ENCODE results near the gene EPN2. TPM values are rescaled to one million over a fixed set of nuclear protein-coding genes. Genes with fewer than 3 reads are reported as not detected.
"Not testable (repeated sequence)": the region's sequence is repeated elsewhere in the genome, so short reads cannot be mapped to it uniquely, and the experiment has no call there.

Gene EPN2
- total and polyA plus RNA-seq, 2 donors from 2014 or later, result 18.0 to 45.4 TPM

GRCh38 chr17:19202448-19202847, 34.7 kb upstream of the EPN2 start:
- H3K4me3 ChIP-seq (ENCODE audit: low read length in 3 of 3); H3K9me3 ChIP-seq (ENCODE audit: control insufficient read depth in 2 of 3, insufficient read depth in 1 of 3, low read length in 3 of 3); H3K4me1 ChIP-seq (ENCODE audit: control insufficient read depth in 2 of 3, insufficient read depth in 2 of 3, low read depth in 1 of 3, low read length in 3 of 3); H3K27me3 ChIP-seq (ENCODE audit: control insufficient read depth, insufficient read depth, low read length); intact Hi-C loops (cut with DNase I); H3K36me3 ChIP-seq (ENCODE audit: control insufficient read depth in 2 of 3, insufficient read depth in 3 of 3, low read length in 3 of 3); H3K9ac ChIP-seq (ENCODE audit: low read length in 3 of 3); FAIRE-seq; DNase-seq; H3K27ac ChIP-seq (ENCODE audit: low read depth in 2 of 2, low read length in 2 of 2): not testable (repeated sequence)

- DNase-seq; H3K4me1 ChIP-seq (ENCODE audit: control insufficient read depth in 2 of 3, insufficient read depth in 2 of 3, low read depth in 1 of 3, low read length in 3 of 3); H3K27me3 ChIP-seq (ENCODE audit: control insufficient read depth, insufficient read depth, low read length); FAIRE-seq; intact Hi-C loops (cut with DNase I); H3K9me3 ChIP-seq (ENCODE audit: control insufficient read depth in 2 of 3, insufficient read depth in 1 of 3, low read length in 3 of 3); H3K9ac ChIP-seq (ENCODE audit: low read length in 3 of 3); H3K36me3 ChIP-seq (ENCODE audit: control insufficient read depth in 2 of 3, insufficient read depth in 3 of 3, low read length in 3 of 3); H3K27ac ChIP-seq (ENCODE audit: low read depth in 2 of 2, low read length in 2 of 2); H3K4me3 ChIP-seq (ENCODE audit: low read length in 3 of 3): not testable (repeated sequence)
These were observed 33.7 kb upstream of the EPN2 start for GRCh38 chr17:19203429-19203828.

DNA sequence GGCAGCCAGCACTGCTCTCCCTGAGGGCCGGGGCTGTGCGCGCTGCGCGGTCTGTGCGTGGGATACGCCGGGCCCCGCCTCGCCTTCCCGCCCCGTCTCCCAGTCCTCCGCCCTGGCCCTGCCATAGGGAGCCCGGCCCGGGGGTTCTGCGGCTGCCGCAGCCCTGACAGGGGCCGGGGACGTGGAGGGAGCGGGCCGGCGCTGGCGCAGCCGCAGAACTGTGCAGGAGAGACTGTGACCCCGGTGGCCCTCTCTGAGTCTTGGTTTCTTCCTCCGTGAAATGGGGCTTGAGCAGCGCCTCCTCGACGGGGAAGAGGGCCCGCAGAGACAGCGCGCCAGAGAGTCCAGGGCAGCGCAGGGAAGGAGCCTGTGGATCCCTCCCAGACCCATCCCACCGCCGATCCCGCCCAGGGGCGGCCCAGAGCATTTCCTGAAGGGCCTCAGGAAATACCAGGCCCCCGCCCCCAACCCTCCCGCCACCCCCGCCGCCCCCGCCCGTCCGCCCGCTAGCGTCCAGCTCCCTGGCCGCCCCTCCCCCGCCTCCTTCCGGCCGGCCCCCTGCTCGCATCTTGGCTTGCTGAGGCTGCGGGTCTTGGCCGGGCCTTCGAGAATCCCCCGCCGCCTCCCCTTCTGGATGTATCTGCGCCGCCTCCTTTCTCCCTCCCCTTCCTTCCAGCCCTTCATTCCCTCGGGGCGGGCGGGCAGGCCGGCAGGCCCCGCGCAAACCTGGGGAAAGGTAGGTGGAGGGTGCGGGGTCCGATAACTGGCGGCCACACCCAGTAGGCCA, 21.9 kb upstream of the EPN2 start:
- intact Hi-C loops (cut with DNase I); H3K4me3 ChIP-seq (ENCODE audit: low read length in 3 of 3); H3K9me3 ChIP-seq (ENCODE audit: control insufficient read depth in 2 of 3, insufficient read depth in 1 of 3, low read length in 3 of 3); H3K27me3 ChIP-seq (ENCODE audit: control insufficient read depth, insufficient read depth, low read length); H3K4me1 ChIP-seq (ENCODE audit: control insufficient read depth in 2 of 3, insufficient read depth in 2 of 3, low read depth in 1 of 3, low read length in 3 of 3); H3K9ac ChIP-seq (ENCODE audit: low read length in 3 of 3); H3K36me3 ChIP-seq (ENCODE audit: control insufficient read depth in 2 of 3, insufficient read depth in 3 of 3, low read length in 3 of 3); H3K27ac ChIP-seq (ENCODE audit: low read depth in 2 of 2, low read length in 2 of 2); DNase-seq; FAIRE-seq: not testable (repeated sequence)

DNA sequence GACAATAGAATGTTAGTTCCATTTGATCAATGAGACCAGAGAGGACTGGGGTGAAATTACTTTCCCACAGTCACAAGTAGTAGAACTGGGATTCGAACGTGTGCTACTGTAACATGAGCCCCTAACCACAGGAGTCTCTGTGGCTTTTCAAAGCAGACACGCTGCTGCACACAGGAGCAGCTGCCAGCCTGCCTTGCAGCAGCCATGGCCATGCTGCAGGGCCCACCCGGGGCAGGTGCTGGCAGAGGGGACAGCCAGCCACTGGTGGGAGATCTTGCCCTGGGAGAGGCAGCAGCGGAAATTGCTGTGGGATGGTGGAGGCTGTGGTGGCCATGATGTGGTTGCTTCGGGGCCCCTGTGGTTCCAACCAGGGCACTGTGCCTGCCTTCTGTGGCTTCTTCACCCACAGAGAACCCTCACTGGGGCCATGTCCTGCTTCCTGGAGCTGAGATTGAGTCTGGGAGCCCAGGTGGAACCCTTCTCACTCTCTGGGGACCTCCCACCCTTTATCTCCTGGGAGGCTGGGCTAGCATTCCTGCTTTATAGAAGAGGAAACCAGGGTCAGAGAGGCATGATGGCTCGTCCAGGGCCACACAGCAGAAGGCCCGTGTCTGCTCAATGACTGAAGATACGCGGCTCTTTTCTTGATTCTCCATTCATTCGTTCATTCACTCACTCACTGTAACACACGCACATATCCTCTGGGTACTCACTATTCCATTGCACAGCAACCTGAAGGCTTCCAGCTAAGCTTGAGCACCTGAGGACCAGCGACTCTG, 20.8 kb upstream of the EPN2 start:
- intact Hi-C loops (cut with DNase I); H3K4me1 ChIP-seq (ENCODE audit: control insufficient read depth in 2 of 3, insufficient read depth in 2 of 3, low read depth in 1 of 3, low read length in 3 of 3); H3K27ac ChIP-seq (ENCODE audit: low read depth in 2 of 2, low read length in 2 of 2); H3K9ac ChIP-seq (ENCODE audit: low read length in 3 of 3); H3K27me3 ChIP-seq (ENCODE audit: control insufficient read depth, insufficient read depth, low read length); H3K9me3 ChIP-seq (ENCODE audit: control insufficient read depth in 2 of 3, insufficient read depth in 1 of 3, low read length in 3 of 3); FAIRE-seq; DNase-seq; H3K4me3 ChIP-seq (ENCODE audit: low read length in 3 of 3); H3K36me3 ChIP-seq (ENCODE audit: control insufficient read depth in 2 of 3, insufficient read depth in 3 of 3, low read length in 3 of 3): not testable (repeated sequence)

DNA sequence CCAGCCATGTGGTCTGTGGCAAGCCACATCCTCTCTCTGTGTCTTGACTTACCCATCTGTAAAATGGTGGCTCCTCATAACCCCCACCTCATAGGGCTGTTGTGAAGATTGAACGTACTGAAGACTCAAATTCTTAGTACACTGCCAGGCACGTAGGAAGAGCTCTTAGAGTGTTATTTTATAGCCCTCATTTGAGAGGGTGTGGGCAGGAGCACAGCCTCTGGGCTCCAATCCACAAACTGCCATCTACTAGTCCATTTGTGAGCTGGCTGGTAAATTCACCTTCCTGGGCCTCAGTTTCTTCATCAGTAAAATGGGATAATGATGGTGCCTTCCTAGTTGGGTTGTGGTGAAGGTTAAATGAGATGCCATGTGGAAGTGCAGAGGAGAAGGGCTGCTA, 18.3 kb upstream of the EPN2 start:
- H3K27me3 ChIP-seq (ENCODE audit: control insufficient read depth, insufficient read depth, low read length); H3K4me3 ChIP-seq (ENCODE audit: low read length in 3 of 3); H3K4me1 ChIP-seq (ENCODE audit: control insufficient read depth in 2 of 3, insufficient read depth in 2 of 3, low read depth in 1 of 3, low read length in 3 of 3); intact Hi-C loops (cut with DNase I); H3K27ac ChIP-seq (ENCODE audit: low read depth in 2 of 2, low read length in 2 of 2); DNase-seq; H3K9ac ChIP-seq (ENCODE audit: low read length in 3 of 3); H3K9me3 ChIP-seq (ENCODE audit: control insufficient read depth in 2 of 3, insufficient read depth in 1 of 3, low read length in 3 of 3); FAIRE-seq; H3K36me3 ChIP-seq (ENCODE audit: control insufficient read depth in 2 of 3, insufficient read depth in 3 of 3, low read length in 3 of 3): not testable (repeated sequence)

- H3K9ac ChIP-seq (ENCODE audit: low read length in 3 of 3); FAIRE-seq; H3K4me3 ChIP-seq (ENCODE audit: low read length in 3 of 3); DNase-seq; H3K27ac ChIP-seq (ENCODE audit: low read depth in 2 of 2, low read length in 2 of 2); intact Hi-C loops (cut with DNase I); H3K27me3 ChIP-seq (ENCODE audit: control insufficient read depth, insufficient read depth, low read length); H3K36me3 ChIP-seq (ENCODE audit: control insufficient read depth in 2 of 3, insufficient read depth in 3 of 3, low read length in 3 of 3); H3K4me1 ChIP-seq (ENCODE audit: control insufficient read depth in 2 of 3, insufficient read depth in 2 of 3, low read depth in 1 of 3, low read length in 3 of 3); H3K9me3 ChIP-seq (ENCODE audit: control insufficient read depth in 2 of 3, insufficient read depth in 1 of 3, low read length in 3 of 3): not testable (repeated sequence)
These were observed 17.8 kb upstream of the EPN2 start for GRCh38 chr17:19219384-19219783.

- intact Hi-C loops (cut with DNase I); DNase-seq; H3K9ac ChIP-seq (ENCODE audit: low read length in 3 of 3); H3K36me3 ChIP-seq (ENCODE audit: control insufficient read depth in 2 of 3, insufficient read depth in 3 of 3, low read length in 3 of 3); H3K4me1 ChIP-seq (ENCODE audit: control insufficient read depth in 2 of 3, insufficient read depth in 2 of 3, low read depth in 1 of 3, low read length in 3 of 3); H3K27ac ChIP-seq (ENCODE audit: low read depth in 2 of 2, low read length in 2 of 2); FAIRE-seq; H3K4me3 ChIP-seq (ENCODE audit: low read length in 3 of 3); H3K27me3 ChIP-seq (ENCODE audit: control insufficient read depth, insufficient read depth, low read length); H3K9me3 ChIP-seq (ENCODE audit: control insufficient read depth in 2 of 3, insufficient read depth in 1 of 3, low read length in 3 of 3): not testable (repeated sequence)
These were observed 17.0 kb upstream of the EPN2 start for GRCh38 chr17:19220195-19220594.

Data from kidney (tissue), 11 donors.